ENCODE data around the gene SLC2A4RG. TPM values are rescaled to one million over a fixed set of nuclear protein-coding genes. Genes with fewer than 3 reads are reported as not detected.

Gene SLC2A4RG
- total RNA-seq, 3 donors from 2014 or later (not counting 1 experiment from before 2014, with no cell fraction given) = 90.4 to 100 (median 95.5) TPM

GRCh38 chr20:63772781-63773518, 33.4 kb downstream of the SLC2A4RG start:
- WGBS (ENCODE audit: insufficient coverage) = 85% methylated on average over 20 of the region's 20 CpGs
- TF ChIP-seq, protein P1, sequence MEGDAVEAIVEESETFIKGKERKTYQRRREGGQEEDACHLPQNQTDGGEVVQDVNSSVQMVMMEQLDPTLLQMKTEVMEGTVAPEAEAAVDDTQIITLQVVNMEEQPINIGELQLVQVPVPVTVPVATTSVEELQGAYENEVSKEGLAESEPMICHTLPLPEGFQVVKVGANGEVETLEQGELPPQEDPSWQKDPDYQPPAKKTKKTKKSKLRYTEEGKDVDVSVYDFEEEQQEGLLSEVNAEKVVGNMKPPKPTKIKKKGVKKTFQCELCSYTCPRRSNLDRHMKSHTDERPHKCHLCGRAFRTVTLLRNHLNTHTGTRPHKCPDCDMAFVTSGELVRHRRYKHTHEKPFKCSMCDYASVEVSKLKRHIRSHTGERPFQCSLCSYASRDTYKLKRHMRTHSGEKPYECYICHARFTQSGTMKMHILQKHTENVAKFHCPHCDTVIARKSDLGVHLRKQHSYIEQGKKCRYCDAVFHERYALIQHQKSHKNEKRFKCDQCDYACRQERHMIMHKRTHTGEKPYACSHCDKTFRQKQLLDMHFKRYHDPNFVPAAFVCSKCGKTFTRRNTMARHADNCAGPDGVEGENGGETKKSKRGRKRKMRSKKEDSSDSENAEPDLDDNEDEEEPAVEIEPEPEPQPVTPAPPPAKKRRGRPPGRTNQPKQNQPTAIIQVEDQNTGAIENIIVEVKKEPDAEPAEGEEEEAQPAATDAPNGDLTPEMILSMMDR (IDR thresholded peaks at IDR 0.05) = no peak
- no peaks in the 10 kb centered on the region for H3K9me3 Mint-ChIP-seq
- intact Hi-C loops (cut with micrococcal nuclease) = no loop called here
- no peaks in the 10 kb centered on the region for H3K27me3 ChIP-seq (ENCODE audit: control insufficient read depth, insufficient read depth, low read length)
- H3K36me3 ChIP-seq (ENCODE audit: control insufficient read depth, insufficient read depth, low read length) = no peaks in the 10 kb centered on the region
- no peak overlapping the region for H3K4me3 ChIP-seq (ENCODE audit: low read length)
- no peak overlapping the region for H3K27ac ChIP-seq (ENCODE audit: low read length)
- H3K27me3 Mint-ChIP-seq (ENCODE audit: low read depth in 2 of 2) = no peaks in the 10 kb centered on the region
- H3K4me3 Mint-ChIP-seq = no peak overlapping the region
- no peak for DNase-seq
- H3K27ac Mint-ChIP-seq = no peak overlapping the region
- no peaks in the 10 kb centered on the region for H3K4me1 ChIP-seq (ENCODE audit: control insufficient read depth, insufficient read depth, low read length)
- no peaks in the 10 kb centered on the region for H3K9me3 ChIP-seq (ENCODE audit: control insufficient read depth, insufficient read depth, low read length)
- no peak for ATAC-seq
- no peaks in the 10 kb centered on the region for H3K36me3 Mint-ChIP-seq
- no peaks in the 10 kb centered on the region for H3K4me1 Mint-ChIP-seq

DNA sequence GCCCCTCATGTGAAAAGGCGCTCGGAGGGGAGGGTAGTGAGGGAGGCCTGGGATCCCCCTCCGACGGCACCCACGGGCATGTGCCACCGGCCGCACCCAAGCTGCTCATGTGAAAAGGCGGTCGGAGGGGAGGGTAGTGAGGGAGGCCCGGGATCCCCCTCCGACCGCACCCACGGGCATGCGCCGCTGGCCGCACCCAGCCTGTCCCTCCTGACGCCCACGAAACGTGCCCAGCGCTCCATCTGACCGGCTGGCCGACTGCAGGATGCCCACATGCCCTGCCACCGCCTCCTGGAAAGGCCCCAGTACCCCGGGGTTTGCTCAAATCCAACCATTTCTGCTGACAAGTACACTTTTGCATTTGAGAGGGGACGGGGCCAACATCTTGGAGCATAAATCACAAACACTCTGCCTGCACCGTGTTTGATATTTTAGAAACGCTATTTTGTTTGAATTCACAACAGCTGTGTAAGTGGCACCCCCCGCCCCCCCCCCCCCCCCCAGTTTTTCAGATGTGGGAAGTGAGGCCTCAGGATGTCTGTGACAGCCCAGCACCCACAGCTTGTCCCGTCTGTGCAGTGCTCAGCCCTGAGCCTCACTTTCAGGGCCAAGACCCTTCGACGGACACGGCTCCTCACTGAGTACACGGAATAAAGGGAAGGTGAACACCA, 34.1 kb downstream of the SLC2A4RG start:
- ATAC-seq (no peak), DNase-seq (no peak)
- Mint-ChIP-seq H3K36me3 (no peaks in the 10 kb centered on the region), H3K27ac (no peak overlapping the region), H3K4me3 (no peak overlapping the region), H3K27me3 (ENCODE audit: low read depth in 2 of 2) (no peaks in the 10 kb centered on the region), H3K4me1 (no peaks in the 10 kb centered on the region), H3K9me3 (no peaks in the 10 kb centered on the region)
- intact Hi-C loops (cut with micrococcal nuclease) = no loop called here
- Histone ChIP-seq H3K36me3 (ENCODE audit: control insufficient read depth, insufficient read depth, low read length) (no peaks in the 10 kb centered on the region), H3K27me3 (ENCODE audit: control insufficient read depth, insufficient read depth, low read length) (no peaks in the 10 kb centered on the region), H3K4me3 (ENCODE audit: low read length) (no peak overlapping the region), H3K4me1 (ENCODE audit: control insufficient read depth, insufficient read depth, low read length) (no peaks in the 10 kb centered on the region), H3K27ac (ENCODE audit: low read length) (no peak overlapping the region), H3K9me3 (ENCODE audit: control insufficient read depth, insufficient read depth, low read length) (no peaks in the 10 kb centered on the region)
- WGBS (ENCODE audit: insufficient coverage) = 88% methylated on average over 31 of the region's 33 CpGs
- TF ChIP-seq, protein P1 (IDR thresholded peaks at IDR 0.05) = no peak

- H3K4me1 Mint-ChIP-seq = no peaks in the 10 kb centered on the region
- H3K4me3 Mint-ChIP-seq = no peak overlapping the region
- Histone ChIP-seq H3K27ac (ENCODE audit: low read length) (no peak overlapping the region), H3K36me3 (ENCODE audit: control insufficient read depth, insufficient read depth, low read length) (no peaks in the 10 kb centered on the region), H3K4me3 (ENCODE audit: low read length) (no peak overlapping the region), H3K9me3 (ENCODE audit: control insufficient read depth, insufficient read depth, low read length) (no peaks in the 10 kb centered on the region), H3K4me1 (ENCODE audit: control insufficient read depth, insufficient read depth, low read length) (no peaks in the 10 kb centered on the region), H3K27me3 (ENCODE audit: control insufficient read depth, insufficient read depth, low read length) (no peaks in the 10 kb centered on the region)
- H3K9me3 Mint-ChIP-seq = no peaks in the 10 kb centered on the region
- no peak overlapping the region for H3K27ac Mint-ChIP-seq
- ATAC-seq (no peak), DNase-seq (no peak)
- 91% methylated on average over 10 of the region's 15 CpGs for WGBS (ENCODE audit: insufficient coverage)
- TF ChIP-seq, protein P1 (IDR thresholded peaks at IDR 0.05) = no peak
- no peaks in the 10 kb centered on the region for H3K36me3 Mint-ChIP-seq
- intact Hi-C loops (cut with micrococcal nuclease) = no loop called here
- no peaks in the 10 kb centered on the region for H3K27me3 Mint-ChIP-seq (ENCODE audit: low read depth in 2 of 2)
These were observed 34.7 kb downstream of the SLC2A4RG start for GRCh38 chr20:63774306-63774705.

Data from natural killer cell (primary cell).